ENCODE data around the gene AHRR.

DNA sequence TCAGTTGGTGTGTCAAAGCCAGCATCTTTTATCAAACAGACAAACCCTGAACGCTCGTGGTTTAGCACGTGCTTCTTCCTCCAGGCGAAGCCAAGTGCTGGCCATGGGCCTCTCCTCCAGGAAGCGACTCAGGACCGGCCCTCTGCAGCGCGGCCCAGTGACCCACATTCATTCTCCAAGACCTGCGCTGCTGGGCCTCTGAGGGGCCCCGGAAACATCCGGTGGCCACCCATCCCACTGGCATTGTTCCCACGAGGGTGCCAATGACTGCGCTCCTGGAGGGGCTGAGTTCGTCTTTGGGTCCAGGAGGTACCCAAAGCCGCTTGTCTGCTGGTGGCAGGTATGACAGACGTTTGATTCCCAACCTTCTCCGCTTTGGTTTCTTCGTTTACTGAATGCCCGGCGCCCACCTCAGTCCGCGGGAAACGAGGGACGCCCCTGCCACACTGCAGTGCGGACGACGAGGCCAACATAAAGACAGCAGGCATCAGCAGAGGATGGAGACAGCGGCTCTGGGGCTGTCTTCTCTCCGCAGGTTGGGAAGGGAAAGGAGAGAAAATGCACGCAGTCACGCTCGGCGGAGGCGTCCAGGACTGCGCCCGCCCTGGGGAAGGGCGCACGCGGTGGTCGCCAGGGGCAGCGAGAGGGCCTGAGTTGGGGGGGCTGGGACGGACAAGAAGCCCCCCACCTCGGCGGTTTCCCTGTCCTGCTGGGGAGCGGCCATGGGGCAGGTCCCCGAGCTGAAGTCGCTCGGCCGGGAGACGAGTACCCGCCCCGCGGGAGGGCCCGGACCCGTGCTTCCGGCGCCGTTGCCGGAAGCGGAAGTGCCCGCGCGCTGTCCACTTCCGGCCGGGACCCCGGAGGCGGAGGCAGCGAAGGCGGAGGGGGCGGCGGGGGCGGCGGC is 121.1 kb downstream of the AHRR start, which contains the start of gene EXOC3:
- TF ChIP-seq, protein P1, sequence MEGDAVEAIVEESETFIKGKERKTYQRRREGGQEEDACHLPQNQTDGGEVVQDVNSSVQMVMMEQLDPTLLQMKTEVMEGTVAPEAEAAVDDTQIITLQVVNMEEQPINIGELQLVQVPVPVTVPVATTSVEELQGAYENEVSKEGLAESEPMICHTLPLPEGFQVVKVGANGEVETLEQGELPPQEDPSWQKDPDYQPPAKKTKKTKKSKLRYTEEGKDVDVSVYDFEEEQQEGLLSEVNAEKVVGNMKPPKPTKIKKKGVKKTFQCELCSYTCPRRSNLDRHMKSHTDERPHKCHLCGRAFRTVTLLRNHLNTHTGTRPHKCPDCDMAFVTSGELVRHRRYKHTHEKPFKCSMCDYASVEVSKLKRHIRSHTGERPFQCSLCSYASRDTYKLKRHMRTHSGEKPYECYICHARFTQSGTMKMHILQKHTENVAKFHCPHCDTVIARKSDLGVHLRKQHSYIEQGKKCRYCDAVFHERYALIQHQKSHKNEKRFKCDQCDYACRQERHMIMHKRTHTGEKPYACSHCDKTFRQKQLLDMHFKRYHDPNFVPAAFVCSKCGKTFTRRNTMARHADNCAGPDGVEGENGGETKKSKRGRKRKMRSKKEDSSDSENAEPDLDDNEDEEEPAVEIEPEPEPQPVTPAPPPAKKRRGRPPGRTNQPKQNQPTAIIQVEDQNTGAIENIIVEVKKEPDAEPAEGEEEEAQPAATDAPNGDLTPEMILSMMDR (conservative IDR thresholded peaks at IDR 0.05 in 1 of 2, IDR thresholded peaks at IDR 0.05 in 1 of 2; ENCODE audit: low read depth in 1 of 2, low read length in 2 of 2): no peak
- TF ChIP-seq EZH2 (IDR thresholded peaks at IDR 0.05; ENCODE audit: low read length, missing control alignments): no peak

Measured in fibroblast of lung (primary cell).